HEK293 (cell line): ENCODE measurements around the gene ZNF292.

Source experiments
- CTCF ChIA-PET: fragments of 350-600 bp; formaldehyde crosslinking; extraction: SDS; loops from one replicate; lab custom pipeline; 2021; ENCODE audit warnings: antibody characterized with exemption; lab: Yijun Ruan, JAX
- POLR2A ChIA-PET: fragments of 300-600 bp; formaldehyde crosslinking; extraction: SDS; loops from one replicate; lab custom pipeline; 2020; ENCODE audit warnings: antibody characterized with exemption, inconsistent platforms; lab: Yijun Ruan, JAX
- H3K27ac ChIP-seq: fragments of 200-500 bp; sonication (Bioruptor generic); 2 replicates; pipeline ENCODE4 v1.5.1; 2014; ENCODE audit warnings: low read depth, low read length, control low read depth, inconsistent platforms; ENCODE audit errors: extremely low read depth
- H3K36me3 ChIP-seq, 2 experiments: fragments of 200-500 bp in 1 of 2; sonication (Bioruptor generic) in 1 of 2; 1 replicate in 1 of 2; 2 replicates in 1 of 2; pipeline ENCODE4 v1.5.1; 2014 to 2017; ENCODE audit warnings: inconsistent platforms in 2 of 2, low read length in 2 of 2; ENCODE audit not compliant: control insufficient read depth in 2 of 2, insufficient read depth in 1 of 2
- H3K4me1 ChIP-seq: fragments of 200-500 bp; sonication (Bioruptor generic); 2 replicates; pipeline ENCODE4 v1.5.1; 2014; ENCODE audit warnings: mild to moderate bottlenecking, low read length, inconsistent platforms; ENCODE audit not compliant: control insufficient read depth, insufficient read depth
- H3K4me3 ChIP-seq: 2 replicates; pipeline ENCODE4 v1.5.1; 2011; ENCODE audit warnings: low read depth, mild to moderate bottlenecking, control low read depth, low read length, moderate library complexity
- H3K9me3 ChIP-seq: fragments of 200-500 bp; sonication (Bioruptor generic); 2 replicates; pipeline ENCODE4 v1.5.1; 2014; ENCODE audit warnings: low read depth, low read length, inconsistent platforms; ENCODE audit not compliant: control insufficient read depth, insufficient read depth
- EGR2 ChIP-seq: fragments of 450-650 bp; formaldehyde crosslinking; IDR thresholded peaks from 2 replicates; pipeline ENCODE4 v1.5.1; 2016; ENCODE audit warnings: low read depth, missing biosample characterization, missing genetic modification characterization
- KLF8 ChIP-seq: fragments of 450-650 bp; formaldehyde crosslinking; IDR thresholded peaks from 2 replicates; pipeline ENCODE4 v1.5.1; 2016; ENCODE audit warnings: missing biosample characterization, missing genetic modification characterization
- OVOL3 ChIP-seq: fragments of 450-650 bp; formaldehyde crosslinking; IDR thresholded peaks from 2 replicates; pipeline ENCODE4 v1.5.1; 2016; ENCODE audit warnings: missing biosample characterization, missing genetic modification characterization
- SP3 ChIP-seq: fragments of 450-650 bp; formaldehyde crosslinking; IDR thresholded peaks from 2 replicates; pipeline ENCODE4 v1.5.1; 2016; ENCODE audit warnings: missing biosample characterization, missing genetic modification characterization
- YY1 ChIP-seq: fragments of 450-650 bp; formaldehyde crosslinking; IDR thresholded peaks from 2 replicates; pipeline ENCODE4 v1.5.1; 2018; ENCODE audit warnings: missing biosample characterization, missing genetic modification characterization
- ZNF223 ChIP-seq: fragments of 450-650 bp; formaldehyde crosslinking; IDR thresholded peaks from 2 replicates; pipeline ENCODE4 v1.5.1; 2016; ENCODE audit warnings: missing biosample characterization, missing genetic modification characterization
- ZNF24 ChIP-seq: fragments of 450-650 bp; formaldehyde crosslinking; IDR thresholded peaks from 2 replicates; pipeline ENCODE4 v1.5.1; 2016; ENCODE audit warnings: missing biosample characterization, missing genetic modification characterization
- ZNF548 ChIP-seq: fragments of 450-650 bp; formaldehyde crosslinking; IDR thresholded peaks from 2 replicates; pipeline ENCODE4 v1.5.1; 2016; ENCODE audit warnings: missing biosample characterization, missing genetic modification characterization
- ZNF571 ChIP-seq: fragments of 450-650 bp; formaldehyde crosslinking; IDR thresholded peaks from 2 replicates; pipeline ENCODE4 v1.5.0; 2017; ENCODE audit warnings: missing biosample characterization, missing genetic modification characterization
- ZNF830 ChIP-seq: fragments of 450-650 bp; IDR thresholded peaks from 2 replicates; pipeline ENCODE4 v1.5.0; 2018; ENCODE audit warnings: missing biosample characterization, missing genetic modification characterization, low read depth, mild to moderate bottlenecking, moderate library complexity
- ZSCAN16 ChIP-seq: fragments of 450-650 bp; formaldehyde crosslinking; IDR thresholded peaks from 2 replicates; pipeline ENCODE4 v1.5.1; 2016; ENCODE audit warnings: missing biosample characterization, missing genetic modification characterization
- TF ChIP-seq, protein P1 (sequence below): fragments of 450-650 bp; formaldehyde crosslinking; IDR thresholded peaks from 2 replicates; pipeline ENCODE4 v1.5.1; 2017; ENCODE audit warnings: missing biosample characterization, mild to moderate bottlenecking, missing genetic modification characterization, moderate library complexity
- TF ChIP-seq, protein P2 (sequence below): fragments of 450-650 bp; formaldehyde crosslinking; IDR thresholded peaks from 2 replicates; pipeline ENCODE4; 2016; ENCODE audit warnings: missing biosample characterization, missing genetic modification characterization
- TF ChIP-seq, protein P3 (sequence below): fragments of 450-650 bp; formaldehyde crosslinking; conservative IDR thresholded peaks from 2 replicates; pipeline ENCODE4 v1.5.1; 2016; ENCODE audit warnings: low read depth, missing biosample characterization, missing genetic modification characterization

Gene ZNF292

DNA sequence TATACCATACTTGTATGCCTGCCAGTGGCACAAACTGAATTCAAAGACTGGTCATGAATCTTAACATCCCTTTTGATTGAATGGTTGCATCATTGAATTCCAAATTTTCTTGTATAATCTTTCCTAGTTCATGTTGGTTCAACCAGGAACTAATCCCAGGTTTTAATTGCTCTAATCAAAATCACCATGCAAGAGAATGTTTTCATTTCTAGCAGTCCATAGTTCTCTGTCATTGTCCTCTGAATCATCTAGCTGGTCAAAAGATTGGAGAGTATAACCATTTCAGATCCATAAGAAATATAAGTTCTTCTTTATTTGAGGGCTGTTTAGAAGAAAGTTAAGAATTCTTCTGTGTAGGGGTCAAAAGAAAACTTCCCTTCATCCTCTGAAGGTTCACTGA is 57.2 kb downstream of the ZNF292 start:
- Histone ChIP-seq H3K4me3 (no peak overlapping the region), H3K4me1 (peaks cover 4% of the 10 kb centered on the region), H3K36me3 (peaks cover 0 to 13% of the 10 kb centered on the region in 2 experiments; a peak in 1 of 3 replicates), H3K9me3 (no peaks in the 10 kb centered on the region), H3K27ac (no peak overlapping the region)
- TF ChIP-seq ZSCAN16 (tag by site-specific recombination), result no peak
- no peak for TF ChIP-seq ZNF548 (tag by site-specific recombination)
- TF ChIP-seq ZNF24 (tag by site-specific recombination), result no peak
- TF ChIP-seq, protein P1, sequence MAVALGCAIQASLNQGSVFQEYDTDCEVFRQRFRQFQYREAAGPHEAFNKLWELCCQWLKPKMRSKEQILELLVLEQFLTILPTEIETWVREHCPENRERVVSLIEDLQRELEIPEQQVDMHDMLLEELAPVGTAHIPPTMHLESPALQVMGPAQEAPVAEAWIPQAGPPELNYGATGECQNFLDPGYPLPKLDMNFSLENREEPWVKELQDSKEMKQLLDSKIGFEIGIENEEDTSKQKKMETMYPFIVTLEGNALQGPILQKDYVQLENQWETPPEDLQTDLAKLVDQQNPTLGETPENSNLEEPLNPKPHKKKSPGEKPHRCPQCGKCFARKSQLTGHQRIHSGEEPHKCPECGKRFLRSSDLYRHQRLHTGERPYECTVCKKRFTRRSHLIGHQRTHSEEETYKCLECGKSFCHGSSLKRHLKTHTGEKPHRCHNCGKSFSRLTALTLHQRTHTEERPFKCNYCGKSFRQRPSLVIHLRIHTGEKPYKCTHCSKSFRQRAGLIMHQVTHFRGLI (tag by site-specific recombination), result no peak
- TF ChIP-seq OVOL3, result no peak
- TF ChIP-seq SP3, result no peak
- ChIA-PET CTCF (interaction anchor here (0.5 kb wide), 1 partner anchor 21 kb away, joined by 3 read pairs; no protein-coding TSS in a partner anchor), POLR2A (no interaction called here)

DNA sequence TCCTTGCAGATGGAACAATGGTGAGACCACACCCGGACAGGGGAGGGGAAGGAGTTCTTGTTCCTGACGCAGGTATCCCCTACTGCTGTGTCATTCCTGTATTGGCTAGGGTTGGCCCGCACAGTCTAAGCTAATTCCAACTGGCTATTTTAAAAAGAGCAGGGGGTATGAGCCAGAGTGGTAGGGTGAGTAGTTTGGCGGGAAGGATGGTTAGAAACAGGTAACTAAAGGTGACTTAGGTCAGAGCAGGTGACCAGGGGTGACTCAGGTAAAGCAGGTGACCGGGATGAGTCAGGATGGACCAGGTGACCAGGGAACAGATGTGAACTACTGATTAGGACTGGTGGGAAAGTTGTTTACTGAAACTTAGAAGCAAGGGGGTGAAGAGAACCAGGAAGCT is 58.0 kb downstream of the ZNF292 start:
- Histone ChIP-seq H3K4me1 (peaks cover 4% of the 10 kb centered on the region), H3K9me3 (no peaks in the 10 kb centered on the region), H3K27ac (no peak overlapping the region), H3K36me3 (peaks cover 0 to 17% of the 10 kb centered on the region in 2 experiments; a peak in 1 of 3 replicates), H3K4me3 (no peak overlapping the region)
- CTCF ChIA-PET, result no interaction called here
- POLR2A ChIA-PET, result no interaction called here
- TF ChIP-seq ZNF571 (tag by site-specific recombination) (no peak), YY1 (tag by site-specific recombination) (no peak), ZNF830 (tag by site-specific recombination) (no peak)
- TF ChIP-seq, protein P2, sequence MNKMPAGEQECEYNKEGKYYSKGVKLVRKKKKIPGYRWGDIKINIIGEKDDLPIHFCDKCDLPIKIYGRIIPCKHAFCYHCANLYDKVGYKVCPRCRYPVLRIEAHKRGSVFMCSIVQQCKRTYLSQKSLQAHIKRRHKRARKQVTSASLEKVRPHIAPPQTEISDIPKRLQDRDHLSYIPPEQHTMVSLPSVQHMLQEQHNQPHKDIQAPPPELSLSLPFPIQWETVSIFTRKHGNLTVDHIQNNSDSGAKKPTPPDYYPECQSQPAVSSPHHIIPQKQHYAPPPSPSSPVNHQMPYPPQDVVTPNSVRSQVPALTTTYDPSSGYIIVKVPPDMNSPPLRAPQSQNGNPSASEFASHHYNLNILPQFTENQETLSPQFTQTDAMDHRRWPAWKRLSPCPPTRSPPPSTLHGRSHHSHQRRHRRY (tag by site-specific recombination), result no peak
- TF ChIP-seq, protein P3, sequence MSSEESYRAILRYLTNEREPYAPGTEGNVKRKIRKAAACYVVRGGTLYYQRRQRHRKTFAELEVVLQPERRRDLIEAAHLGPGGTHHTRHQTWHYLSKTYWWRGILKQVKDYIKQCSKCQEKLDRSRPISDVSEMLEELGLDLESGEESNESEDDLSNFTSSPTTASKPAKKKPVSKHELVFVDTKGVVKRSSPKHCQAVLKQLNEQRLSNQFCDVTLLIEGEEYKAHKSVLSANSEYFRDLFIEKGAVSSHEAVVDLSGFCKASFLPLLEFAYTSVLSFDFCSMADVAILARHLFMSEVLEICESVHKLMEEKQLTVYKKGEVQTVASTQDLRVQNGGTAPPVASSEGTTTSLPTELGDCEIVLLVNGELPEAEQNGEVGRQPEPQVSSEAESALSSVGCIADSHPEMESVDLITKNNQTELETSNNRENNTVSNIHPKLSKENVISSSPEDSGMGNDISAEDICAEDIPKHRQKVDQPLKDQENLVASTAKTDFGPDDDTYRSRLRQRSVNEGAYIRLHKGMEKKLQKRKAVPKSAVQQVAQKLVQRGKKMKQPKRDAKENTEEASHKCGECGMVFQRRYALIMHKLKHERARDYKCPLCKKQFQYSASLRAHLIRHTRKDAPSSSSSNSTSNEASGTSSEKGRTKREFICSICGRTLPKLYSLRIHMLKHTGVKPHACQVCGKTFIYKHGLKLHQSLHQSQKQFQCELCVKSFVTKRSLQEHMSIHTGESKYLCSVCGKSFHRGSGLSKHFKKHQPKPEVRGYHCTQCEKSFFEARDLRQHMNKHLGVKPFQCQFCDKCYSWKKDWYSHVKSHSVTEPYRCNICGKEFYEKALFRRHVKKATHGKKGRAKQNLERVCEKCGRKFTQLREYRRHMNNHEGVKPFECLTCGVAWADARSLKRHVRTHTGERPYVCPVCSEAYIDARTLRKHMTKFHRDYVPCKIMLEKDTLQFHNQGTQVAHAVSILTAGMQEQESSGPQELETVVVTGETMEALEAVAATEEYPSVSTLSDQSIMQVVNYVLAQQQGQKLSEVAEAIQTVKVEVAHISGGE (tag by site-specific recombination), result no peak

DNA sequence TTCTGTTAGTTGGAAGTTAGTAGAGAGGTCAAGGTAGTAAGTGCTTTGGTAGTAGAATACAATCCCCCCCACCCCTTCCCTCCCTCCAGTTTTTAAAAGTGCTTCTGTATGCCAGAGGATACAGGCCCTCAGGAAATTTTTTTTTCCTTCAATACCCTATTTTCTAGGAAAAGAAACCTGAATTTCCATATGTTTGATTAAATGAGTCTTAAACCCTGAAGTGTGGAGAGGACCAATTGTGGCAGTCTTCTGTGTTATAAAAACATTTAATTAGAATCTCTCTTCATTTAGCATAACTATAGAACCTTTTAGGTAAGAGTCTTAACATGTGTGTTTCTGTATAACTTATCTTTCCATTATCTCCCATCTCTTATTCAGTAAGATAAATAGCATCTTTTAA is 59.5 kb downstream of the ZNF292 start:
- TF ChIP-seq SP3 (no peak), KLF8 (tag by site-specific recombination) (no peak), ZNF223 (tag by site-specific recombination) (no peak), EGR2 (tag by site-specific recombination) (no peak)
- H3K36me3 ChIP-seq, result peaks cover 10 to 28% of the 10 kb centered on the region in 2 experiments
- H3K9me3 ChIP-seq, result no peaks in the 10 kb centered on the region
- ChIA-PET CTCF (interaction anchor here (1.0 kb wide), 1 partner anchor 1579 kb away, joined by 3 read pairs; no protein-coding TSS in a partner anchor), POLR2A (no interaction called here)
- H3K4me1 ChIP-seq, result no peaks in the 10 kb centered on the region
- H3K4me3 ChIP-seq, result no peak overlapping the region
- H3K27ac ChIP-seq, result no peak overlapping the region
